OCI-LY3 (cell line): ENCODE data around the gene MICA.
"Not testable (repeated sequence)": the region's sequence is repeated elsewhere in the genome, so short reads cannot be mapped to it uniquely, and the experiment has no call there.

Experiments
- H2AFZ ChIP-seq: fragments of 200-600, 300-600 bp; shearing (Covaris generic); 2 replicates; pipeline ENCODE4 v1.6.0; 2014; ENCODE audit warnings: antibody characterized with exemption, low read depth, low read length
- H3K27ac ChIP-seq: fragments of 200-600, 300-600 bp; sonication (generic); 2 replicates; pipeline ENCODE4 v1.5.1; 2014; ENCODE audit warnings: mild to moderate bottlenecking, low read length, moderate library complexity, mixed read lengths
- H3K27me3 ChIP-seq: fragments of 200-600, 300-600 bp; sonication (generic); 2 replicates; pipeline ENCODE4 v1.6.1; 2014; ENCODE audit warnings: low read depth, low read length, mixed read lengths
- H3K36me3 ChIP-seq: fragments of 200-600, 300-600 bp; sonication (generic); replicated peaks from 2 replicates; pipeline ENCODE3; 2014; ENCODE audit warnings: low read depth, low read length, mixed read lengths
- H3K4me1 ChIP-seq: fragments of 300-600, 200-600 bp; sonication (generic); 2 replicates; pipeline ENCODE4 v1.6.1; 2014; ENCODE audit warnings: low read length, mixed read lengths
- H3K4me2 ChIP-seq: fragments of 200-600, 300-600 bp; sonication (generic); 2 replicates; pipeline ENCODE4 v1.6.1; 2014; ENCODE audit warnings: low read length, mixed read lengths
- H3K4me3 ChIP-seq: fragments of 300-600, 200-600 bp; sonication (generic); 2 replicates; pipeline ENCODE4 v1.5.1; 2014; ENCODE audit warnings: antibody characterized with exemption, mild to moderate bottlenecking, low read length, moderate library complexity
- H3K79me2 ChIP-seq: fragments of 300-600, 200-600 bp; shearing (Covaris generic); 2 replicates; pipeline ENCODE4 v1.6.1; 2014; ENCODE audit warnings: mild to moderate bottlenecking, low read length, mixed read lengths
- H3K9ac ChIP-seq: fragments of 300-600, 200-600 bp; shearing (Covaris generic); 2 replicates; pipeline ENCODE4 v1.6.0; 2014; ENCODE audit warnings: mild to moderate bottlenecking, low read length, moderate library complexity
- H3K9me3 ChIP-seq: fragments of 200-600, 300-600 bp; shearing (Covaris generic); 2 replicates; pipeline ENCODE4 v1.6.1; 2014; ENCODE audit warnings: low read length, mixed read lengths; ENCODE audit not compliant: insufficient read depth
- H4K20me1 ChIP-seq: fragments of 200-600, 300-600 bp; sonication (generic); 2 replicates; pipeline ENCODE4 v1.6.1; 2016; ENCODE audit warnings: low read length, mixed read lengths; ENCODE audit not compliant: insufficient read depth
- EZH2phosphoT487 ChIP-seq: fragments of 200-600 bp; shearing (Covaris generic); IDR thresholded peaks from 2 replicates; pipeline ENCODE4 v1.6.1; 2018; ENCODE audit warnings: antibody characterized with exemption, mixed run types, low read depth
- TF ChIP-seq, protein P1 (sequence below): fragments of 200-600, 300-600 bp; sonication (generic); IDR thresholded peaks from 2 replicates; pipeline ENCODE4 v1.5.1; 2014; ENCODE audit warnings: antibody characterized with exemption, low read length, low read depth

MICA gene

DNA sequence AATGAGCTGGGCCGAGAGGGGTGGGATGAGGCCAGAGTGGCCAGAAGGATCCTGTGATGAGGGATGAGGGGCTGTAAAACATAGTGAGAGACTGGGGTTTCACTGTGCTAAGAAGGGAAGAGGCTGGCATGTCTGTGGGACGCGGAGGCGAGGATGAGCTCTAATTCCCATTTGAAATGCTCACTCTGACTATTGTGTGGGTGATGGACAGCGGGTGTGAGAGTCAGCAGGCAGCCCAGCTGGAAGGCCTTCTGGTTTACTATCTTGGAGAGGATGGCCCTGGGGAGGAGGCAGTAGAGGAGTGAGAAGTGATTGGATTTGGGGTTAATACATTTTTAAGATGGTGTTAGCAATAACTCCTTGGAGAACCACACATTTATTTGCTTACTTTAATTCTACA is 9.5 kb upstream of the MICA start:
- no peak overlapping the region for H2AFZ ChIP-seq

DNA sequence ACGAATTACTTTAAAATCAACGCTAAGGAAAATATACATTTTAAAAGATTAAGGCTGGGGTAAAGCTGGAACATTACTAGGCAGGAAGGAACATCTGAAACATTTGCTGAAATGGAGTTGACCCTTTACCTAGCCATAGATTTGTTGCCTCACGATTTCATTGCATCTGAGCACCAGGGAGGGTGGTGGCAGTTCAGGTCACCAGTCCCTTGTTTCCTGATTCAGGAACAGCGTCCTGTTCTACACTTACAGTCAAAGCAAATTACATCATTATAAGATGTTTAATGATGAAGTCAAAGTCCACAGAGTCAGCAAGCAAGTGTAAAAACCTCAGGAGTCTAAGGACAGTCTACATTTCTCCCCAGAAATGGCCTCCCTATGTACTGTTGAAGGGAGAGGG is 9.0 kb upstream of the MICA start:
- Histone ChIP-seq H3K27me3 (no peaks in the 10 kb centered on the region), H3K36me3 (no peaks in the 10 kb centered on the region), H3K9ac (no peak overlapping the region), H2AFZ (no peak overlapping the region), H3K4me2 (no peak overlapping the region), H3K9me3 (no peaks in the 10 kb centered on the region), H3K4me3 (no peak overlapping the region), H4K20me1 (no peaks in the 10 kb centered on the region), H3K27ac (no peak overlapping the region), H3K79me2 (no peaks in the 10 kb centered on the region), H3K4me1 (no peaks in the 10 kb centered on the region)
- TF ChIP-seq, protein P1, sequence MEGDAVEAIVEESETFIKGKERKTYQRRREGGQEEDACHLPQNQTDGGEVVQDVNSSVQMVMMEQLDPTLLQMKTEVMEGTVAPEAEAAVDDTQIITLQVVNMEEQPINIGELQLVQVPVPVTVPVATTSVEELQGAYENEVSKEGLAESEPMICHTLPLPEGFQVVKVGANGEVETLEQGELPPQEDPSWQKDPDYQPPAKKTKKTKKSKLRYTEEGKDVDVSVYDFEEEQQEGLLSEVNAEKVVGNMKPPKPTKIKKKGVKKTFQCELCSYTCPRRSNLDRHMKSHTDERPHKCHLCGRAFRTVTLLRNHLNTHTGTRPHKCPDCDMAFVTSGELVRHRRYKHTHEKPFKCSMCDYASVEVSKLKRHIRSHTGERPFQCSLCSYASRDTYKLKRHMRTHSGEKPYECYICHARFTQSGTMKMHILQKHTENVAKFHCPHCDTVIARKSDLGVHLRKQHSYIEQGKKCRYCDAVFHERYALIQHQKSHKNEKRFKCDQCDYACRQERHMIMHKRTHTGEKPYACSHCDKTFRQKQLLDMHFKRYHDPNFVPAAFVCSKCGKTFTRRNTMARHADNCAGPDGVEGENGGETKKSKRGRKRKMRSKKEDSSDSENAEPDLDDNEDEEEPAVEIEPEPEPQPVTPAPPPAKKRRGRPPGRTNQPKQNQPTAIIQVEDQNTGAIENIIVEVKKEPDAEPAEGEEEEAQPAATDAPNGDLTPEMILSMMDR, result no peak
- TF ChIP-seq EZH2phosphoT487, result no peak

More for the DNA sequence above, 9.5 kb upstream of the MICA start:
- Histone ChIP-seq H3K4me3 (no peak overlapping the region), H3K4me1 (no peaks in the 10 kb centered on the region), H3K79me2 (no peaks in the 10 kb centered on the region), H3K36me3 (no peaks in the 10 kb centered on the region), H3K27me3 (no peaks in the 10 kb centered on the region), H4K20me1 (no peaks in the 10 kb centered on the region), H3K9me3 (no peaks in the 10 kb centered on the region), H3K9ac (no peak overlapping the region), H3K4me2 (no peak overlapping the region), H3K27ac (no peak overlapping the region)
- TF ChIP-seq EZH2phosphoT487, result no peak
- TF ChIP-seq, protein P1, result no peak

DNA sequence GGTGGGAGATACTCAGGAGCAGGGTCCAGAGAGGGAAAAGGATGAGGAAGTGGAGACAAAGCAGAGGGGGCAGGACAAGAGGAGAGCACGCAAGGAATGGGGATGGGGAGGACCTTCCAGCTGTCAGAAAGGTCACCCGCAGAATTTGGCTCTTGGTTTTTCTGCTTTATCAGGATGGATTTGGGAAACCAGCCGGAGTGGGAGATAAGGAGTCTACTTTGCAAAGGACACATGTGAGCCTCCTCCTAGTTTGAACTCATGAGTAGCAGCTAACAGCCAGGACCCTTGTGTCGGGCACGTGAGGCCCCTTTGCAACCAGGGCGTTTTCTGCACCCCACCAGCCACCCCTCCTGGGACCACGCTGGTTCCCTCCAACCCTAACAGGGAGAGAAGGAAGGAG is 7.6 kb upstream of the MICA start:
- Histone ChIP-seq H3K4me3 (no peak overlapping the region), H3K27ac (no peak overlapping the region), H2AFZ (no peak overlapping the region), H3K79me2 (no peaks in the 10 kb centered on the region), H4K20me1 (no peaks in the 10 kb centered on the region), H3K27me3 (no peaks in the 10 kb centered on the region), H3K4me1 (no peaks in the 10 kb centered on the region), H3K36me3 (no peaks in the 10 kb centered on the region), H3K9me3 (no peaks in the 10 kb centered on the region), H3K9ac (no peak overlapping the region), H3K4me2 (no peak overlapping the region)
- TF ChIP-seq, protein P1, result no peak
- TF ChIP-seq EZH2phosphoT487, result no peak

DNA sequence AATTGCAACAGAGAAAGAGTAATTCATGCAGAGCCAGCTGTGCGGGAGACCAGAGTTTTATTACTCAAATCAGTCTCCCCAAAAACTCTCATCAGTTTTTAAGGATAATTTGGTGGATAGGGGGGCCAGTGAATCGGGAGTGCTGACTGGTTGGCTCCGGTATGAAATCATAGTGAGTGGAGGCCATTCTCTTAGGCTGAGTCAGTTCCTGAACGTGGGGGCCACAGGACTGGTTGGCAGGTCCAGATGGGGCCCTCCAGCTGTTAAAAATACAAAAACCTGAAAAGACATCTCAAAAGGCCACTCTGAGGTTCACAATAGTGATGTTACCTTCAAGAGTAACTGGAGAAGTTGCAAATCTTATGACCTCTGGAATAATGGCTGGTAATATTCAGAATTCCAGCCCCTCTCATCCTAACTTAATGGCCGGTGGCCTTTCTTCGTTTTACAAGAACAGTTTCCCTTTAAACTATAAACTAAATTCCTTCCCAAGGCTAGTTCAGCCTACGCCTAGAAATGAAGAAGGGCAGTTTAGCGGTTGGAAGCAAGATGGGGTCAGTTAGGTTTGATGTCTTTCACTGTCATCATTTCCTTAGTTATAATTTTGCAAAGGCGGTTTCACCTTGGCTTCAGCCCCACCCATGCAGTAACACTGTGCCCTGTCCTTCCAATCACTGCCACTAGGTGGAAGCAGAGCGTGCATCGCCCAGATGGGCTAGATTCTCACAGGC is 6.8 kb upstream of the MICA start:
- Histone ChIP-seq H3K4me3 (no peak overlapping the region), H3K27me3 (no peaks in the 10 kb centered on the region), H3K4me1 (no peaks in the 10 kb centered on the region), H3K27ac (no peak overlapping the region), H3K9ac (no peak overlapping the region), H3K79me2 (no peaks in the 10 kb centered on the region), H2AFZ (no peak overlapping the region), H3K9me3 (no peaks in the 10 kb centered on the region), H3K4me2 (peak overlapping the region; percentile 33; the same call in 1 of the 2 replicates), H4K20me1 (no peaks in the 10 kb centered on the region), H3K36me3 (no peaks in the 10 kb centered on the region)
- TF ChIP-seq EZH2phosphoT487, result no peak
- TF ChIP-seq, protein P1, result peak; percentile 62

DNA sequence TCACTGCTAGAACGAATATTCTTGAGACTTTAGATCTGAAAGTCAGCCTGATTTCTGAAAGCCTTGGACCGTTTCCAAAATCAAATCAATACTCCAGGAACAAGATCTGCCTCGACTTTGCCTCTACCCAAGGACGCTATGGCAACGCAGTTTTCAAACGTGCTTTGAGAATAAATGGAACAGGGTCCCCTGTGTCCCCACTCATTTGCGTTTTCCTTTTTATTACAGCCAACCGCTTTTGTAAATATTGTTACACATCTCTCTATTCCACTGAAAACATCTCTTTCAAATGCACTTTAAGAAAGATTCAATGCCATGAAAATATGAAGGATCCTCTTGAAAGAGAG is 6.3 kb upstream of the MICA start:
- not testable (repeated sequence) for H3K4me1 ChIP-seq, H4K20me1 ChIP-seq, H3K9ac ChIP-seq, H3K36me3 ChIP-seq, H3K27me3 ChIP-seq, H3K4me3 ChIP-seq, H3K27ac ChIP-seq, H3K9me3 ChIP-seq, H2AFZ ChIP-seq, H3K79me2 ChIP-seq
- peak overlapping the region; percentile 33 for H3K4me2 ChIP-seq
